HG03139 (cell line): ENCODE results near the gene FARP1.

Source experiments
- ATAC-seq: cut with Tn5 transposase; IDR thresholded peaks from one replicate; pipeline ENCODE4 v1.9.1; 2021; ENCODE audit not compliant: unreplicated experiment

Gene FARP1

GRCh38 chr13:98327371-98328270 lies 184.7 kb downstream of the FARP1 start:
- ATAC-seq, result no peak

GRCh38 chr13:98328511-98328910 lies 185.6 kb downstream of the FARP1 start:
- ATAC-seq, result no peak

GRCh38 chr13:98332222-98332621 lies 189.3 kb downstream of the FARP1 start:
- ATAC-seq, result no peak

GRCh38 chr13:98332691-98333090 lies 189.8 kb downstream of the FARP1 start:
- ATAC-seq, result no peak

GRCh38 chr13:98333486-98333885 lies 190.6 kb downstream of the FARP1 start:
- no peak for ATAC-seq

GRCh38 chr13:98334620-98335205 lies 191.8 kb downstream of the FARP1 start:
- ATAC-seq, result no peak

- no peak for ATAC-seq
Measured at GRCh38 chr13:98335721-98336120, 192.8 kb downstream of the FARP1 start.

- no peak for ATAC-seq
Measured at GRCh38 chr13:98338310-98338709, 195.4 kb downstream of the FARP1 start.

- no peak for ATAC-seq
Measured at GRCh38 chr13:98339684-98340425, 197.0 kb downstream of the FARP1 start.

GRCh38 chr13:98342953-98343352 lies 200.1 kb downstream of the FARP1 start:
- no peak for ATAC-seq

GRCh38 chr13:98343461-98343860 lies 200.6 kb downstream of the FARP1 start:
- ATAC-seq, result no peak

- ATAC-seq, result no peak
Measured at GRCh38 chr13:98344392-98344791, 201.5 kb downstream of the FARP1 start.

- no peak for ATAC-seq
Measured at GRCh38 chr13:98345107-98345935, 202.4 kb downstream of the FARP1 start.

GRCh38 chr13:98346904-98347636 lies 204.2 kb downstream of the FARP1 start:
- no peak for ATAC-seq

GRCh38 chr13:98347756-98348155 lies 204.9 kb downstream of the FARP1 start:
- ATAC-seq, result no peak

- no peak for ATAC-seq
Measured at GRCh38 chr13:98348466-98349200, 205.7 kb downstream of the FARP1 start.

- no peak for ATAC-seq
Measured at GRCh38 chr13:98349731-98350305, 206.9 kb downstream of the FARP1 start.

GRCh38 chr13:98350746-98351330 lies 207.9 kb downstream of the FARP1 start:
- ATAC-seq, result no peak

- no peak for ATAC-seq
Measured at GRCh38 chr13:98351636-98352035, 208.7 kb downstream of the FARP1 start.
